ENCODE data around the gene TBRG1.

- TF ChIP-seq CTCF (IDR thresholded peaks at IDR 0.05) = no peak
- no peak for TF ChIP-seq POLR2A (IDR thresholded peaks at IDR 0.05)
These were observed 7.3 kb downstream of the TBRG1 start for GRCh38 chr11:124629961-124630360.

Data from uterus (tissue), 2 donors.